SH-SY5Y (cell line): ENCODE results near the gene SLC15A1.

Experiments
- GATA2 ChIP-seq: IDR thresholded peaks from 2 replicates; pipeline ENCODE4 v1.6.1; 2011; ENCODE audit warnings: mild to moderate bottlenecking, low read depth, low read length
- GATA3 ChIP-seq: IDR thresholded peaks from 2 replicates; pipeline ENCODE4 v1.6.1; 2011; ENCODE audit warnings: low read depth, mild to moderate bottlenecking, low read length, moderate library complexity

Gene SLC15A1

DNA sequence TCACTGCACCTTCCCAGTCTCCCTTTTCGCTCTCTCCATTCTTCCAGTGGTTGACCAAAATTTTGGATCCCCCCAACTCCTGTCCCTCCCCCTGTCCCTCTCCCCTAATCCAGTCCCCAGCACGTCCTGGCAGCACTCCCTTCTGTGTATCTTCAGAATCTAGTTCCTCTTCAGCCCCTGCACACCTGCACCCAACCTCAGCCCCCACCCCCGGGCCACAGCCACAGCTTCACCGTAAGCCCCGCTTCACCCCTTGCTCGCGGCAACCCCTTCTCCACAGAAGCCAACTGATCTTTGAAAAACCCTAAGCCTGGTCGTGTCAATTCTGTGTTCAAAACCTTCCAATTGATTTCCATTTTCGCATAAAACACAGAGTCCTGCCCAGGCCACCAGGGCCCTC is 35.5 kb upstream of the SLC15A1 start:
- no peak for TF ChIP-seq GATA2
- no peak for TF ChIP-seq GATA3

DNA sequence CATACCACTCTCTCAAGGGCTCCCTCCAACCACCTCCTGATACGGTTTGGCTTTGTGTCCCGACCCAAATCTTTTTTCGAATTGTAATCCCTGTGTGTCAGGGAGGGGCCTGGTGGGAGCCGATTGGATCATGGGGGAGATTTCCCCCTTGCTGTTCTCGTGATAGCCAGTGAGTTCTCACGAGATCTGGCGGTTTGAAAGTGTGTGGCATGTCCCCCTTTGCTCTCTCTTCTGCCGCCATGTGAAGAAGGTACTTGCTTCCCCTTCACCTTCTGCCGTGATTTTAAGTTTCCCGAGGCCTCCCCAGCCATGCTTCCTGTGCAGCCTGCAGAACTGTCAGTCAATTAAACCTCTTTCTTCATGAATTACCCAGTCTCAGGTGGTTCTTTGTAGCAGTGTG is 34.7 kb upstream of the SLC15A1 start:
- no peak for TF ChIP-seq GATA3
- TF ChIP-seq GATA2, result no peak

DNA sequence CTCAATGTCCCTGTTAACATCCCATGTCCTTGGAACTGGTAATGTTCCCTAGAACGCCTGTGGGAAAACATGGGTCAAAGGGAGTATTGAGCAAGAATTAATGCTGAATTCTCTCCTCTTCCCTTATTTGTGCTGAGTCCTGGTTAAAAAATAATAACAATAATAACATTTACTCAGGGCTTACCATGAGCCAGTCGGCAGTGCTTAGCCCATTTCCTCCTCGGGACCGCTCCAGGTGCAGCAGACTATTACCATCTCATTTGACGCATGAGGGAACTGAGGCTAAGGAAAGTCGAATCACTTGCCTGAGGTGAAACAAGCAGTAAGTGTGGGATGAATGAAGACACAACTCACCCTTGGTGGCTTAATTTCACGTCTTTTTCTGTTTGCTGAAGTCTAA is 33.6 kb upstream of the SLC15A1 start:
- TF ChIP-seq GATA2 (no peak), GATA3 (no peak)

- no peak for TF ChIP-seq GATA2
- TF ChIP-seq GATA3, result no peak
These were observed 32.9 kb upstream of the SLC15A1 start for GRCh38 chr13:98785405-98785804.

DNA sequence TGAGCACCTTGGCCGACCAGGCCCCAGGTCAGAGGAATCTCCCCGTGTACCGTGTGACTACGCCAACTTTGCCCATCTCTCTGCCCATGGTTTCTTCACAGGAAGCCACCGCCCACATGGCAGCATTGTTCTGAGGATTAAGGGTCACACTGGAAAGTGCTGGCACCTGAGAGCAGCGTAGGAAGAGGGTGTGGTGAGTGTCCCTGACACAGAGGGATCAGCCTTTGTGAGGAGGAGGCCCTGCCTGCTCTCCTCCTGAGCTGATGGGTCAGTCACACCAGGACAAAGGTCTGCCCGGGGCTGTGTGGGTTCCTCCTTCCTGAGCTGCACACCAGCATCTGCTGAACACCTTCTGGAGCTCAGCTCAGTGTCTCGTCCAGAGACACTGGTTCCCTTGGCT is 32.2 kb upstream of the SLC15A1 start:
- TF ChIP-seq GATA3, result no peak
- no peak for TF ChIP-seq GATA2

DNA sequence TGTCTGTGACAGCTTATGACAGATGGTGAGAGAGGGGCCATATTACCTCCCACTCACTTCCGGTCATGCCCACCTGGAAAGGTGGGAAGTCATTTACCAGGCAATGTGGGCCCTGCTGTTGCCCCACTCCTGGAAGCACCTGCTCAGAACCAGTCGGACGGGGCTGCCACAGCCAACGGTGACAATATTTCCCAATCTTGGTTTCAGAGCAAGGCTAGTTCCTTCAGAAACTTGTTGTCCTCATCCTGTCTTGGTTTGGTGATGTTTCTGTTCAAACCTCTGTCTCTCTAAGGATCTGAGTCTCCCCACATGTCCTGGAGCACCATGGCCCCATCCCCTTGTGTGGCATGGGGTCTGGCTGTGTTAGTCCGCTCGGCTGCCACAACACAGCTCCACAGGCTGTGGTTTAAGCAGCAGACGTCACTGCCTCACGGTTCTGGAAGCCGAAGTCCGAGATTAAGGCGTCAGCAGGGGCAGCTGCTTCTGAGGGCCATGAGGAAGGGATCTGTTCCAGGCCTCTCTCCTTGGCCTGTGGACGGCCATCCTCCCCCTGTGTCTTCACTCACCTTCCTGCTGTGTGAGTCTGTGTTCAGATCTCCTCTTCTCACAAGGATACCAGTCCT is 31.5 kb upstream of the SLC15A1 start:
- no peak for TF ChIP-seq GATA2
- no peak for TF ChIP-seq GATA3

DNA sequence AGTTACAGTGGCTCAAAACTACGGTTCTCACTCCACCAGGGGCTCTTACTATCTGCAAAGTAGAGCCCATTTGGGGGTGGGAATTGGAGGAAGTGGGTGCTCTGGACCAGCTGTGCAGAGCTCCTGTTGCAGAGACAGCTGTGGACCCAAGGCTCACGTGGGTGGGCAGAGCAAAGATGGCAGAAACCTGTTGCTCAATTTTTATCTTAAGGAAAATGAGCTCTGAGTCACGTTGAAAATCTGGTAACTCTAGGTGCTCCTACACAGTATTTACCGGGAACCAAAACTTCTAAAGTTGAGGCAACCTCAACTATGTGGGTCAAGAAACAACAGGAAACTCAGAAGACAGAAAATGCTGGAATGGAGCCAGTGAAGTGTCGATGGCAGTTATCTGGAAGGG is 30.2 kb upstream of the SLC15A1 start:
- TF ChIP-seq GATA2 (no peak), GATA3 (no peak)

DNA sequence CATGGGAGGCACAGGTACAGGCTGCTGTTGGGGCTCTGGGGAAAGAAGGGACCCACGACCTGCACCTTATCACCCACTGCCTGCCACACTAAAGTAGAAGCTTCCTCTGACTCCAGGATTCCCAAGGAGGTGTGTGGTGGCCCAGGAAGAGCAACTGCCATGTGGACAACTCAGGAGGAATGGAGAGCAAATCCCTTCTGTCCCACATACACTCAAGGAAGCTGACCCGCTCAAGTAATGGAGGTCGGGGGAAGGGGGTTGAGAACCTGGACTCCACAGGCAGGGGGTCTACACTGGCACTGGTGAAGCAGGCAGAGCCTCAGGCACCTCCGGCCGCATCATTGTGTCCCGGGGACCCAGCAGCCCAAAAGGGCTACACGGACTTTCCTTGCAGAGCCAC is 29.4 kb upstream of the SLC15A1 start:
- no peak for TF ChIP-seq GATA2
- no peak for TF ChIP-seq GATA3

DNA sequence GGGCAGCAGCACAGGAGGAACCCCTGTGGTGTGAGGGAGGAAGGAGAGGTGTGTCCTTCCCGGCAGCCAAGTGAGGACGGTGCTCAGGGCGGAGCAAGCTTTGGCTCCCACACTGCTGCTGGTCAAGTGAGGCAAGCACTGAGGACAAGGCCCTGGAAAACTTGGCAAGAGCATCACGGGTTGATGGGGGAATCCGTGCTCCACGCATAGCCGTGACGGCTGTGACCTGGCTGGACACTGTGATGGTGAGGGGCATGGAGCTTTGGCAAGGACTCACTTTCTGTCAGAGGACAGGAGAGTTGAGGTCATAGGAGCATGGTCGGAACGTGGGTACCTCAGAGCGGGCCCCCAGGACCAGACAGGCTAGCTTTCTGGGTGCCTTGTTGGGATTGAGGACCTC is 29.0 kb upstream of the SLC15A1 start:
- TF ChIP-seq GATA3 (no peak), GATA2 (no peak)

- no peak for TF ChIP-seq GATA2
- TF ChIP-seq GATA3, result no peak
These were observed 28.6 kb upstream of the SLC15A1 start for GRCh38 chr13:98781045-98781444.

DNA sequence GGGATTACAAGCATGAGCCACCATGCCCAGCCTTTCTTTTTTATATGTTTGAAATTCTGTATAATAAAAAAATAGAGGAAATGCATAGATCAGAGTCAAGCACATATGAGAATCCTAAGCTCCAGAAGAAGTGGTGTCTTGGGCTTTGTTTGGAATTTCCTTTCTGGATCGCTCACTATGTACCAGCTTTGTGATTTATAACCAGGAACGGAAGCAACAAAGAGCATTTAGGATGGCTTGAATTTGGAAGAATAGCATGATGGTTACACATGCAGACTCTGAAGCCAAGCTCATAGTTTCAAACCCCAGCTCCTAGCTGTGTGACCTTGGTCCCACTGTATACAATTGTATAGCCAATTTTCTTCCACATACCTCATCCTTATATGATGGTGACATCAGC is 28.0 kb upstream of the SLC15A1 start:
- TF ChIP-seq GATA3 (no peak), GATA2 (no peak)

GRCh38 chr13:98779695-98780094 is 27.2 kb upstream of the SLC15A1 start:
- TF ChIP-seq GATA3, result no peak
- TF ChIP-seq GATA2, result no peak

DNA sequence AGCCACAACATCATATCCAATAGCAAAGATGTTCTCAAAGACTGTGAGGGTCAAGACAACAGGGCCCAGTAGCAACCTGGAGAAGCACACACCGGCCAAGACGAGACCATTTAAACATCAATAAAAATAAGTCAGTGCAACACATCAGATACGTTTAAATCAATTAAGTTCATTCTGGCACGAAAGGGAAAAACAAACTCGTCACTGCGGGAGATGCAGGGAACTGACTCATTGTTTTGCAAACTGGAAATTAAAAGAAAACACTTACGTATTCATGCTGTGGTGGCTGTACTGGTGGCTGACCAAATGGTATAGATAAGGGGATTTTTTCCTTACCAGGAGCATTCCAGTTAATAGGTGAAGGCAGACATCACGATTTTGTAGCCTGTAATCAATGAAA is 26.3 kb upstream of the SLC15A1 start:
- no peak for TF ChIP-seq GATA2
- no peak for TF ChIP-seq GATA3

GRCh38 chr13:98776644-98777043 is 24.2 kb upstream of the SLC15A1 start:
- TF ChIP-seq GATA2, result no peak
- no peak for TF ChIP-seq GATA3

DNA sequence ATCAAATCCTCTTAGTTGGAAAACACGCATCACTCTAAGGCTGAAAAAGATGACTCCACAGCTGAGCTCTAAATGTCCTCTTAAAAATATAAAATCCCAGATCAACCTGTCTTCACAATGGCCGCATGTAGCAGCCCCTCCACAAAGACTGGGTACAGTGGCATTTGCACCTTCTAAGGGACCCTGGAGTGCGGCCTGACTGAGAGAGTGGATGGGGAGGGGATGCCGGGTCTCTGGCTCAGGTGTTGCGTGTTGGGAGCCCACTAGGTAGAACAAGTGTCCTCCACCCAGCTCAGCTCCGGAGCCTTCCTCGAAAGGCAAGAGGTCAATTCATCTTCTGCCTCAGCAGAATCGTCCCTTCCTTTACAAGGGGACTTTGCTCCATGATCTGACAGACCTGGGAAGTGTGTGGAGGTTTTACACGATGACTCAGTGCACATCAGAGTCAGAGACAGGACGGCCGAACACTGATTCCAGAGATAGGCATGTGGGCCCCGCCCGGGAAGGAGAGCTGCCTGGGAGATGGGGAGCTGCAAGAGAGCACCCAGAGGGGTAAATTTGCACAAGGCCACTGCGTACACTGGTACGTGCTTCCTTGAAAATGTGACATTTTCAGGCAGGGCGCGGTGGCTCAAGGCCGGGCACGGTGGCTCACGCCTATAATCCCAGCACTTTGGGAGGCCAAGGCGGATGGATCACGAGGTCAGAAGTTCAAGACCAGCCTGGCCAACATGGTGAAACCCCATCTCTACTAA is 23.5 kb upstream of the SLC15A1 start:
- TF ChIP-seq GATA2, result no peak
- TF ChIP-seq GATA3, result no peak
